ENCODE measurements around the gene MUTYH. TPM values are rescaled to one million over a fixed set of nuclear protein-coding genes. Genes with fewer than 3 reads are reported as not detected.

The MUTYH gene
- total RNA-seq, 1 donor from 2014 or later, result 61.3 TPM

DNA sequence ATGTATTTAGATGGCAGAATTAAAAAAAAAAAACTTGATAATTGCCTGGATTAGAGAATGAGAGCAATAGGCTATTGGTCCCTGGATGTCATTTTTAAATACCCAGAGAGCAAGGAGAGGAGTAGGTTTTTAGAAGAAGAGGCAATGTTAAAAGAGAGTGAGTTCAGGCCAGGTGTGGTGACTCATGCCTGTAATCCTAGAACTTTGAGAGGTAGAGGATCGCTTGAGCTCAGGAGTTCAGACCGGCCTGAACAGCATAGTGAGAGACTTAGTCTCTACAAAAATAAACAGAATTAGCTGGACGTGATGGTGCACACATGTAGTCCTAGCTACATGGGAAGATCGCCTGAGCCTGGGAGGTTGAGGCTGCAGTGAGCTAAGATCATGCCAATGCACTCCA lies 15.9 kb upstream of the MUTYH start:
- H3K4me1 Mint-ChIP-seq (ENCODE audit: unreplicated experiment), result peaks cover 13% of the 10 kb centered on the region
- H3K9me3 Mint-ChIP-seq, result no peaks in the 10 kb centered on the region
- H3K4me3 Mint-ChIP-seq, result no peak overlapping the region
- no peaks in the 10 kb centered on the region for H3K36me3 Mint-ChIP-seq
- H3K27ac Mint-ChIP-seq, result no peak overlapping the region
- DNase-seq (ENCODE audit: extremely low spot score, unreplicated experiment), result no peak
- no peaks in the 10 kb centered on the region for H3K27me3 Mint-ChIP-seq
- TF ChIP-seq, protein P1, sequence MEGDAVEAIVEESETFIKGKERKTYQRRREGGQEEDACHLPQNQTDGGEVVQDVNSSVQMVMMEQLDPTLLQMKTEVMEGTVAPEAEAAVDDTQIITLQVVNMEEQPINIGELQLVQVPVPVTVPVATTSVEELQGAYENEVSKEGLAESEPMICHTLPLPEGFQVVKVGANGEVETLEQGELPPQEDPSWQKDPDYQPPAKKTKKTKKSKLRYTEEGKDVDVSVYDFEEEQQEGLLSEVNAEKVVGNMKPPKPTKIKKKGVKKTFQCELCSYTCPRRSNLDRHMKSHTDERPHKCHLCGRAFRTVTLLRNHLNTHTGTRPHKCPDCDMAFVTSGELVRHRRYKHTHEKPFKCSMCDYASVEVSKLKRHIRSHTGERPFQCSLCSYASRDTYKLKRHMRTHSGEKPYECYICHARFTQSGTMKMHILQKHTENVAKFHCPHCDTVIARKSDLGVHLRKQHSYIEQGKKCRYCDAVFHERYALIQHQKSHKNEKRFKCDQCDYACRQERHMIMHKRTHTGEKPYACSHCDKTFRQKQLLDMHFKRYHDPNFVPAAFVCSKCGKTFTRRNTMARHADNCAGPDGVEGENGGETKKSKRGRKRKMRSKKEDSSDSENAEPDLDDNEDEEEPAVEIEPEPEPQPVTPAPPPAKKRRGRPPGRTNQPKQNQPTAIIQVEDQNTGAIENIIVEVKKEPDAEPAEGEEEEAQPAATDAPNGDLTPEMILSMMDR (conservative IDR thresholded peaks at IDR 0.05), result no peak

- H3K36me3 Mint-ChIP-seq, result no peaks in the 10 kb centered on the region
- DNase-seq (ENCODE audit: extremely low spot score, unreplicated experiment), result no peak
- no peaks in the 10 kb centered on the region for H3K27me3 Mint-ChIP-seq
- peaks cover 13% of the 10 kb centered on the region for H3K4me1 Mint-ChIP-seq (ENCODE audit: unreplicated experiment)
- TF ChIP-seq, protein P1 (conservative IDR thresholded peaks at IDR 0.05), result no peak
- no peak overlapping the region for H3K4me3 Mint-ChIP-seq
- no peak overlapping the region for H3K27ac Mint-ChIP-seq
- H3K9me3 Mint-ChIP-seq, result no peaks in the 10 kb centered on the region
Measured at GRCh38 chr1:45355683-45356082, 15.4 kb upstream of the MUTYH start.

- Mint-ChIP-seq H3K4me3 (no peak overlapping the region), H3K9me3 (no peaks in the 10 kb centered on the region), H3K4me1 (ENCODE audit: unreplicated experiment) (peaks cover 8% of the 10 kb centered on the region), H3K27ac (no peak overlapping the region), H3K27me3 (no peaks in the 10 kb centered on the region), H3K36me3 (no peaks in the 10 kb centered on the region)
- TF ChIP-seq, protein P1 (conservative IDR thresholded peaks at IDR 0.05), result no peak
- no peak for DNase-seq (ENCODE audit: extremely low spot score, unreplicated experiment)
Measured at GRCh38 chr1:45354838-45355237, 14.6 kb upstream of the MUTYH start.

DNA sequence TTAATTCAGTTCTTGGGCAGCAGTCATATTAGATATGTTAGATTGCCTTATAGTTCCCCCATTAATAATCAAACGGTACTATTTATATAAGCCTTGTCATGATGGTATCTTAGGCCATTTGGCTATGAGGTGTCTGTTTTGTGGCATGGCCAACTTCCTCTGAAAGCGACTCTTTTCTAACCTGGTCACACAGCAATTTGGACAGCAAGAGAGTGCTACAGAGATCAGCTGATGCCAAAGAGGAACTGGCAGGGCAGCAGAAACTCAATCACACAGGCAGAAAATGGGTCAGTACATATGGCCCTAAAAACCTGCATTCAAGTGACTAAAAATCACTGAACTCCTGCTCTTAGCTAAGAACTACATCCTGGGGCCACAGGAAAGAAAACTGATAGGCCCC lies 13.4 kb upstream of the MUTYH start:
- Mint-ChIP-seq H3K4me1 (ENCODE audit: unreplicated experiment) (peaks cover 14% of the 10 kb centered on the region), H3K27me3 (no peaks in the 10 kb centered on the region)
- TF ChIP-seq, protein P1 (conservative IDR thresholded peaks at IDR 0.05), result no peak

DNA sequence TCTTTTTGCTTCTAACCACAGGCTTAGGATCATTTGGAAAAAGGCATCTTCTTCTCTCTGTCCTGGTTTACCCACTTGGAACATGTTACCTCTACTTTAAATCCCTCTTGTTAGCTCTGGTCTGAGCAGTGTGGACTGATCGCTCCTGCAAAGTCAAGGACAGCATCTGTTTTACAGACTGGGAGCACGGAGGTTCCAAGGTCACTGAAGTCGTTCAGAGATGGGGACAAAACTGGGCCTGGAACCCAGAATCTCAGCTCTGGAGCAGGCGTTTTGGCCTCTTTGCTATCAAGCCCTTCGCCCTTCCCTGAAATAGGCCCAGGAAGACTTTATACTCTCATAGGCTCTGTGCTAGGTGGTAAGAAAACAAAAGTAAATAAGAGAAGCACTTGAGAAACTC lies 11.3 kb upstream of the MUTYH start:
- H3K9me3 Mint-ChIP-seq, result no peaks in the 10 kb centered on the region
- DNase-seq (ENCODE audit: extremely low spot score, unreplicated experiment), result no peak
- H3K36me3 Mint-ChIP-seq, result no peaks in the 10 kb centered on the region
- TF ChIP-seq, protein P1 (conservative IDR thresholded peaks at IDR 0.05), result no peak
- peaks cover 21% of the 10 kb centered on the region for H3K4me1 Mint-ChIP-seq (ENCODE audit: unreplicated experiment)
- no peaks in the 10 kb centered on the region for H3K27me3 Mint-ChIP-seq
- no peak overlapping the region for H3K4me3 Mint-ChIP-seq
- H3K27ac Mint-ChIP-seq, result no peak overlapping the region

More for the DNA sequence above, 13.4 kb upstream of the MUTYH start:
- H3K27ac Mint-ChIP-seq, result no peak overlapping the region
- H3K9me3 Mint-ChIP-seq, result no peaks in the 10 kb centered on the region
- H3K36me3 Mint-ChIP-seq, result no peaks in the 10 kb centered on the region
- DNase-seq (ENCODE audit: extremely low spot score, unreplicated experiment), result no peak
- no peak overlapping the region for H3K4me3 Mint-ChIP-seq

All from type B pancreatic cell (in vitro differentiated cells).